HEK293 (cell line): ENCODE data around the gene RFLNA.

Source experiments
- CTCF ChIA-PET: fragments of 350-600 bp; formaldehyde crosslinking; extraction: SDS; loops from one replicate; lab custom pipeline; 2021; ENCODE audit warnings: antibody characterized with exemption; lab: Yijun Ruan, JAX
- POLR2A ChIA-PET: fragments of 300-600 bp; formaldehyde crosslinking; extraction: SDS; loops from one replicate; lab custom pipeline; 2020; ENCODE audit warnings: antibody characterized with exemption, inconsistent platforms; lab: Yijun Ruan, JAX
- H3K27ac ChIP-seq: fragments of 200-500 bp; sonication (Bioruptor generic); 2 replicates; pipeline ENCODE4 v1.5.1; 2014; ENCODE audit warnings: low read depth, low read length, control low read depth, inconsistent platforms; ENCODE audit errors: extremely low read depth
- H3K36me3 ChIP-seq, 2 experiments: fragments of 200-500 bp in 1 of 2; sonication (Bioruptor generic) in 1 of 2; 1 replicate in 1 of 2; 2 replicates in 1 of 2; pipeline ENCODE4 v1.5.1; 2014 to 2017; ENCODE audit warnings: inconsistent platforms in 2 of 2, low read length in 2 of 2; ENCODE audit not compliant: control insufficient read depth in 2 of 2, insufficient read depth in 1 of 2
- H3K4me1 ChIP-seq: fragments of 200-500 bp; sonication (Bioruptor generic); 2 replicates; pipeline ENCODE4 v1.5.1; 2014; ENCODE audit warnings: mild to moderate bottlenecking, low read length, inconsistent platforms; ENCODE audit not compliant: control insufficient read depth, insufficient read depth
- H3K4me3 ChIP-seq: 2 replicates; pipeline ENCODE4 v1.5.1; 2011; ENCODE audit warnings: low read depth, mild to moderate bottlenecking, control low read depth, low read length, moderate library complexity
- H3K9me3 ChIP-seq: fragments of 200-500 bp; sonication (Bioruptor generic); 2 replicates; pipeline ENCODE4 v1.5.1; 2014; ENCODE audit warnings: low read depth, low read length, inconsistent platforms; ENCODE audit not compliant: control insufficient read depth, insufficient read depth
- AEBP2 ChIP-seq: fragments of 450-650 bp; formaldehyde crosslinking; IDR thresholded peaks from 2 replicates; pipeline ENCODE4 v1.5.1; 2016; ENCODE audit warnings: missing biosample characterization, missing genetic modification characterization, borderline replicate concordance
- BCL11A ChIP-seq: fragments of 450-650 bp; formaldehyde crosslinking; IDR thresholded peaks from 2 replicates; pipeline ENCODE4 v1.5.1; 2016; ENCODE audit warnings: low read depth, missing biosample characterization, missing genetic modification characterization
- SETDB1 ChIP-seq: IDR thresholded peaks from one replicate; pipeline ENCODE4 v1.6.1; 2017; ENCODE audit warnings: mild to moderate bottlenecking, low read length, moderate library complexity, mixed read lengths; ENCODE audit not compliant: insufficient read length
- ZNF169 ChIP-seq: fragments of 450-650 bp; formaldehyde crosslinking; IDR thresholded peaks from 2 replicates; pipeline ENCODE4 v1.5.1; 2016; ENCODE audit warnings: missing biosample characterization, missing genetic modification characterization
- ZNF19 ChIP-seq: fragments of 450-650 bp; formaldehyde crosslinking; IDR thresholded peaks from 2 replicates; pipeline ENCODE4; 2016; ENCODE audit warnings: missing biosample characterization, missing genetic modification characterization, low read depth
- ZNF26 ChIP-seq: fragments of 450-650 bp; formaldehyde crosslinking; IDR thresholded peaks from 2 replicates; pipeline ENCODE4 v1.5.1; 2016; ENCODE audit warnings: missing biosample characterization, missing genetic modification characterization
- ZNF280C ChIP-seq: fragments of 450-650 bp; formaldehyde crosslinking; IDR thresholded peaks from 2 replicates; pipeline ENCODE4 v1.5.1; 2016; ENCODE audit warnings: missing biosample characterization, missing genetic modification characterization
- ZNF658 ChIP-seq: fragments of 450-650 bp; formaldehyde crosslinking; IDR thresholded peaks from 2 replicates; pipeline ENCODE4; 2016; ENCODE audit warnings: missing biosample characterization, missing genetic modification characterization
- ZSCAN30 ChIP-seq: fragments of 450-650 bp; IDR thresholded peaks from 2 replicates; pipeline ENCODE4 v1.5.1; 2018; ENCODE audit warnings: missing biosample characterization, mild to moderate bottlenecking, missing genetic modification characterization, moderate library complexity
- ZXDB ChIP-seq: fragments of 450-650 bp; formaldehyde crosslinking; IDR thresholded peaks from 2 replicates; pipeline ENCODE4 v1.5.1; 2016; ENCODE audit warnings: missing biosample characterization, missing genetic modification characterization

RFLNA gene

GRCh38 chr12:124305136-124305535, 10.2 kb downstream of the RFLNA start (continued):
- TF ChIP-seq ZNF19 (tag by site-specific recombination) (no peak), ZNF658 (no peak)

- H3K9me3 ChIP-seq = no peaks in the 10 kb centered on the region
- CTCF ChIA-PET = interaction anchor here (1.2 kb wide), 1 partner anchor 270 kb away, joined by 3 read pairs; no protein-coding TSS in a partner anchor
- H3K36me3 ChIP-seq = no peaks in the 10 kb centered on the region
- POLR2A ChIA-PET = no interaction called here
- TF ChIP-seq ZNF280C (tag by site-specific recombination) (no peak), ZXDB (tag by site-specific recombination) (peak; percentile 50; the same call in 1 of the 2 replicates), SETDB1 (no peak)
- no peaks in the 10 kb centered on the region for H3K4me1 ChIP-seq
- no peak overlapping the region for H3K4me3 ChIP-seq
- H3K27ac ChIP-seq = no peak overlapping the region
These were observed 11.1 kb downstream of the RFLNA start for GRCh38 chr12:124305776-124306685.

- Histone ChIP-seq H3K36me3 (no peaks in the 10 kb centered on the region), H3K27ac (no peak overlapping the region), H3K4me1 (no peaks in the 10 kb centered on the region), H3K4me3 (no peak overlapping the region), H3K9me3 (no peaks in the 10 kb centered on the region)
- no peak for TF ChIP-seq AEBP2 (tag by site-specific recombination)
- no peak for TF ChIP-seq BCL11A
- no peak for TF ChIP-seq ZNF26 (tag by site-specific recombination)
- no peak for TF ChIP-seq ZSCAN30 (tag by site-specific recombination)
- ChIA-PET POLR2A (no interaction called here), CTCF (interaction anchor here (1.2 kb wide), 1 partner anchor 271 kb away, joined by 3 read pairs; no protein-coding TSS in a partner anchor)
These were observed 12.0 kb downstream of the RFLNA start for GRCh38 chr12:124306686-124307555.

DNA sequence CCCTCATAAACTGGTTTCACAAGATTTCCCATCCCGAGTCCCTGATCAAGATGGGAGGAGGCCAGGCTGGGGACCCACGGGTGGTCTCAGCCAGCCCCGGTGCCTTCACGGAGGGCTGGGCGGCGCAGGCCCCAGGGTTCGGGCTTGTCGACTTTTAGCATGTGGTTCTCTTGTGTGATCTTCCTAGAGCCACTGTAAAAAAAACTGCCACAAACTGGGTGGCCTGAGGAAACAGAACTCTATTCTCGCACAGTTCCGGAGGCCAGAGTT, 12.6 kb downstream of the RFLNA start:
- Histone ChIP-seq H3K4me1 (no peaks in the 10 kb centered on the region), H3K4me3 (no peak overlapping the region), H3K36me3 (no peaks in the 10 kb centered on the region), H3K9me3 (no peaks in the 10 kb centered on the region), H3K27ac (no peak overlapping the region)
- CTCF ChIA-PET = no interaction called here
- POLR2A ChIA-PET = no interaction called here
- no peak for TF ChIP-seq ZNF169
